GM19397 (cell line): ENCODE data around the gene SEC61B.

ENCODE experiments used
- ATAC-seq: cut with Tn5 transposase; IDR thresholded peaks from one replicate; pipeline ENCODE4 v1.9.1; 2021; ENCODE audit warnings: mild to moderate bottlenecking, moderate library complexity; ENCODE audit not compliant: unreplicated experiment

Gene SEC61B

DNA sequence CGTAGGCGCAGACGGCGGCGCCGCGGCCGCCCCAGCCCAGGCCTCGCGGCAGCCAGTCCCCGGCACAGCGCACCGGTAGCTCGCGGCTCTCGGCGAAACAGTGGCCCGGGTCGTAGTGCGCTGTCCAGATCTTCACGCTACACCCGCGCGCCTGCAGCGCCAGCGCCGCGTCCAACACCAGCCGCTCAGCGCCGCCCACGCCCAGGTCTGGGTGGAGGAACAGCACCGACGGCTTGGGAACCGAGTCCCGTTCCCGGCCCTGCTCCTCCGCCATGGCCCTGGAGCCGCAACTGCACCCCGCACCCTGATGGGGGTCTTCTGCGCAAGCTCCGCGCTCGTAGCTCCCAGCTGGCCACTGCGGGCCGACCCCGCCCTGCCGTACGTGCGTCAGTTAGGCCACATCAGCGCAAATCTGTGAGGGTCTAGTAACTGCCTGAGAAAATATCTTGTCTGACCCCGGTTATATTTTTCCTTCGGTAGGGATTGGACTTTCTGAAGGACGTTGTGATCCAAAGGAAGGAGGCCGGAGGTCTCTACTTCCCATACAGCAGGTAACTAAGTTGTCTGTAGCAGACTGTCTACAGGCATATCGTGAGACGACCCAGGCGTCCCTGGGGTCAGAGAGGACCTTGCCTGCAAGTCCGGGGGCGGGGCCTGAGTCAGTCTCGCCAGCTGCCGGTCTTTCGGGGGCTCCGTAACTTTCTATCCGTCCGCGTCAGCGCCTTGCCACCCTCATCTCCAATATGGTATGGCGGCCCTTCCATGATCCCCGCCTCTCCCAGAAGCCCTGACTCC is at the start of gene SEC61B, which contains the start of gene ALG2:
Gene SEC61B, plus strand, starts transcription at position 662 of the 795 bp plus-strand sequence. Its CDS starts 82 bp downstream, at position 744.
Gene ALG2, minus strand, starts transcription at position 322 of the 795 bp plus-strand sequence. Its CDS starts 48 bp downstream, at position 274.
- peak; percentile 92 for ATAC-seq

DNA sequence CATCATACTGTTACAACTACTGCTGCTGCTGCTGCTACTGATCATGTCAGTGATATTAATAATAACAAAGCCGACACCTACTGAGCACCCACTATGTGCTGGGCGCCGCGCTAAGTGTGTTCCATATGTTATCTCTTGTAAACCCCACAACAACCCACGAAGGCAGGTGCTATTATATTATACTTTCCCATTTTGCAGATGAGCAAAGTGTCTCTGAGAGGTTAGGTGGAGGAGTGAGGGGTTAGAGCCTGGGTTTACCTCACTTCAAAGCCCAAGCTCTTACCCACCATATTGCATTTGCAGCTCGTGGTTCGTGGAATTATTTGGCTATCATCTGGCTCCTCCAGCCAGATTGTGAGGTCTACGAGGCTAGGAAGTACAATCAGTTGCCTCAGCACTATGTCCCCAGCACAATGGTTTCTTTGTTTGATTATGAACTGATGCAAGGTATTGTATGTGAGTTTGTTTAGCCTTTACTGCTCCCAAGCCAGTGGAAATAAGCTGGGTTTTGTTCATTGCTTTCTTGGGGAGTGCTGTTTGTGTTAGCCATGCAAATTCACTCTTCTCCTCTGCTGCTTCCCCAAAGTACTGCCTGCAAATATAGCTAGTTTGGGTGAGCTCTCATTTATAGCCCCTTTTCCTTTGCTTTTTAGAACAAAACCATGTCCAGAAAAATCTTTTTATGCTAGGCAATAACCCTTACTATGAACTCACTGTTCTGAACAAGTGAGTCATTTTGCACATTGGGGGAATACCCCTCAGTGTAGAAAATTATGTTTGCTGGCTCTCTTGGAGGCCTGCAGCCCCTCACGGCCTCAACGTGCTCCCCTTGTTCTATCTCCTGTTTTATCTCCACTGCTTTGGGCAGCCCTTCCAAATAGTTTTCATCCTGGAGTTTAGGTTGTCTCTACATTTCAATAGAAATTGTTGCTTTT is 48.2 kb upstream of the SEC61B start:
- ATAC-seq = no peak

DNA sequence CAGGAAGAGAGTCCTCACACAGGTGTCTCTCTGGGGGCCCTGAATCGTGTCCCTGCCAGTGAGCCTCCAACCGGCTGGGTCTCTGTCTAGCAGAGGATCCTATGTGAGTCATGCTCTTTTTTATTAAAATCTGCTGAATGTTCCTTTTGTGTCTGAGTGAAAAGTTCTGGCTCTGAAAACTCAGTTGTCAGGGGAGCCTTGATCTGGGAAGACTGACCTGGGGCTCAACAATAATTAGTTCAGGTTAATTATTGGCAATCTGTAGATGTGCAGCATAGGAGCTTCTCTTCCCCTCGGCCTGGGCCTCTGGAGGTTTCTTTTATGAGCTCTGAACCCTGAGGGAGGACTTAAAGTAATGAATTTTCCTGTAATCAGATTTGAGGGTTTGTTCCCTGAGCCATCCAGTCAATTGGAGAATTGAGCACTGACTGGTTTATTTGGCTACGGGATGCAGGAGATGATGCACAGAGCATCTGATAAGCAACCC is 45.5 kb upstream of the SEC61B start:
- no peak for ATAC-seq

DNA sequence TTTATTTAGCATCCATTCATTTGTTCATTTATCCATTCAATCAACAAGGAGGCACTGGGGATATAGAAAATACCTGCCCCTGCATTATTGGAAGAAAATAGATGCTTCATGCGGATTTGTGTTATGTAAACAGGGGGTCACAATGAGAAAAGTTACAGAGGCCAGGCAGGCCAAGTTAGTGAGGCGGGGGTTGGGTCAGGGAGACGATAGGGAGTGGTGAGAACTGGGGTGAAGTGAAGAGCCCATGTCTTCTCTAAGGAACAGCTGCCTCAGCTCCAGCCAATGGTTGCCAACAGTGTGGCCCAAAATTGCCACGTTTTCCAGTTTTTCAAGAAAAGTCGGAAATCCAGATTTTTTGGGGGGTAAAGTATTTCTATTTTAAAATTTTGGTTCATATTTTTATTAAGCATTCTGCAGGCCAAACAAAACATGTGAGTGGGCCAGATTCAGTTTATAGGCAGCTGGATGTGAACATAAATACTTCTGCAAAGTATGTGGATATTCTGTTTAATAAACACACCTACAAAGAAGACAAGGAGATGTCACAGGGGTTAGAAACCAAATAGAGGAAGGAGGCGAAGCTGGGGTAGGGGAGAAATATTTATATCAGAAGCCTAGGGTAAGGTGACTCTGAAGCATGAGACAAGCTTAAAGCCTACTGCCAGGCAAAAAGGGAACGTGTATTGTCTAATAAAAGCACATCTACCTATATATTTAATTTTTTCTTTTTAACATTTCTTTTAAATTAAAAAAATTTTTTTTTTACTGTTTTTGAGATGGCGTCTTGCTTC is 44.3 kb upstream of the SEC61B start:
- no peak for ATAC-seq

DNA sequence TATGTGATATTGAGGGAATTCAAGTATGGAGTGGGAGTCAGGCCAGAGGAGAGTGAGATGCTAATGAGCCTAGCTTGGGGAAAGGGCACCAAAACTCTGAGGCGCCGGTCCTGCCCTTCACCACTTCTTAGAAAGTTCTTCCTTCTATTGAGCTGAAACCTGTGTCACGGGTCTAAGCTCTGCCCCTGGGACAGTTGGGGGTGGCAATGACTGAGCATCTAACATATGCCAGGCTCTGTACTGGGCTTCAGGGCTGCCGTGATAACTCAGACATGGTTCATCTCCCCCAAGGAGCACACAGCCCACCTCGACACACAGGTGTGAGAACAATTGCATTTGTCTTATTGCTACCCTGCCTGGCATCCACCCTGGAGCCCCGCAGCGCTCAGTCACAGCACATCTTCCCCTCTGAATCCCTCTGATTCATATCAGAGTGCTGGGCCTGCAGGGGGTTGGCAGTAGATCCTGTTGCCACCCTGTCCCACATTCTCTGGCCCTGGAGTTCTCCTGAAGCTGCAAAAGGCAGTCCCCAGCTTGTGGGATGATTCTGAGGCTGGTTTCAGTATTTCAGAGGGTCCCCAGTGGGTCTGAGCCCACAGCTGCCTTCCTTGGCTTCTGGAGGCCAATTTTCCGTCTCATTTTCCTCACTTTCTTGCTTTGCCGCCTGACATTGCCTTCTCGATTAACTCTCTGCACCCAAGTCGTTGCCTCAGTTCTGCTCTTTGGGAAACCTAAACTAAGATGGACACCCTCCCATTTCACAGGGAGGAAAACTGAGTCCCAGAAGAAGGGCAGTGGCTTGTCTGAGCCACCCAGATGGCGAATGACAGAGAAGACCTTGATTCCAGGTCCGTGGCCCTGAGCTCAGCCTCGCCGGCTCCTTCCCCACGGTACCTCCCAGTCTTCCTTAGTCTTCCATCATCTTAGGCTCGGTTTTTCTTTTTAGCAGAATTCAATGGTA is 42.9 kb upstream of the SEC61B start:
- ATAC-seq = no peak

DNA sequence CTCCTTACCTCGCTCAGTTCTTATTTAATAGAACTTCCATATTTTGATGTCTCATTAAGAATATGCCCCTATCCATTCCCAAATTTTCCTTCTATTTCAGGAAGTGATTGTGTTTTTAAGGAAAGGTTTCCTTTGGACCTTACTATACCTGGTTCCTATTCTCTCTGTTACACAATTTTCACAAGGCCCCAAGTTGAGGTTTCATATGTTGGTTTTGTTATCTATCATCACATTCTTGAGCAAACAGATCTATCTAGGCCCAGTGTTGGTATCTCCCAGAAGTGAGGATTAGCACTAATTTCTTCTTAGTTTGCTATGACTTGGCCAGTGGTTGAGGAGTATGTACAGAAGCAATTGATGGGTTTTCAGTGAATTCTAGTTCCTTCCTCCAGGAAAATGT is 41.9 kb upstream of the SEC61B start:
- ATAC-seq = no peak

DNA sequence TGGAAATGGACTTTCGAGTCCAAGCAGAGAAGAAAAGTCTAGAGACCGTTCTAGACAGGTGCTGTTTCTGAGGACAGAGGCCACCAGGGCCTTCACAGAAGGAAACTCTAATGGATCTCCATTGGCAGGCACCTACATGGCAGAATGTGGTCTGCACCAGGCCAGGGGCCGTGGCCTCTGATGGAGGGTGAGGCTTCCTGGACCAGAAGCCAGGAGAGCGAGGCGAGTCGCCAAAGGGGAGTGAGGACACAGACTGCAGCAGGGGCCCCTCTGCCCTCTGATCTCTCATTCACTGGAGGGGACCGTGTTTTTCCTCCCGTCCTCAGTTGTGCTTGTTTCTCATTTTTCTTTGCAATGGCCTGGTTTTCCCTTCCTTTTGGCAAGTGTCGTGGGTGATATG is 41.4 kb upstream of the SEC61B start:
- no peak for ATAC-seq

DNA sequence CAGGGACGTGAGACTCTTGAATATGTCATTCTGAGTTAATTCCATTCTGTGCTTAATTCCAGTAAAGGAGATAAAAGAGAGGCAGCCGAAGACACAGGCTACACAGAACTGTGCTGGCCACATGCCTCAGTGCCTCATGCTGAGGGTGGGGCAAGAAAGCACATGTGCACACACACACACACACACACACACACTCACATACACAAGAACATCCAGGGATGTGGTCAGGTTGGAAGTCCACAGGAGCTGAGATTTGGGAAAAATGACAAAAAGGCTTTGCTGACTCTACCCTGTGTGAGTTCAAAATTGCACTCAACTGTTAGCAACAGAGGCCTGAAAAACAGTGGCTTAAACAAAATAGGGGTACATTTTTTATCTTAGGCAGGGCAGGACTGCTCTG is 40.9 kb upstream of the SEC61B start:
- ATAC-seq = no peak

DNA sequence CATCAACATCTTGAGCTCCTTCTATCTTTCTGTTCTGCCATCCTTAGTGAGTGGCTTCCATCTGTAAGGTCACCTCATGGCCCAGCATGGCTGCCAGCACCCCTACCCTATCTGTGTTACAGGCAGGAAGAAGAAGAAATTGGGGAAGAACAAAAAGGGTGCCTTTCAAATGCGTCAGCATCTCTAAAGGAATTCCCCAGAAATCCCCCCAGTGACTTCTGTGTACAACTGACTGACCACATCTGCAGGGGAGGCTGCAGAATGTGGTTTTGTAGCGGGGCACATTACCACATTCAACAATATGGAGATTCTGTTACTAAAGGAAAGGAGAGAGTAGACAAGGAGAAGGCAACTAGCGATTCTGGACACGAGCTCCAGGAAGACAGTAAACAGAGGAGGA is 40.5 kb upstream of the SEC61B start:
- ATAC-seq = no peak

DNA sequence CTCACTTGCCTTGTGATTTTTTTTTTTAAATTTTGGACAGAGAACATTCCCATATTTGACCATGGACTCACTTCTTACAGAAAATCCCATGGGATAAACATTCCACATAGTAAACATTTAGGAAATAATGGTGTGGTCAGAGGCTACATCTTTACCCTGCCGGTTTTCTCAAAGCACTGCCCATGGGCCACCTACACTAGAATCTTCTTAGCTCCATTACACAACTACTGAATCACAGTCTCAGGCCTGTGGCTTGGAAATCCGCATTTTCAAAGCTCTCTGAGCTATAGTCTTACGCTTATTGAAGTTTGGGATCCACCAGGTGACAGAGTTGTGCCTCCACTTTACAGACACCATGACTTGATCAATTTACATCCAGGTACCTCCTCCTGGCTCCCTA is 39.7 kb upstream of the SEC61B start:
- ATAC-seq = no peak

DNA sequence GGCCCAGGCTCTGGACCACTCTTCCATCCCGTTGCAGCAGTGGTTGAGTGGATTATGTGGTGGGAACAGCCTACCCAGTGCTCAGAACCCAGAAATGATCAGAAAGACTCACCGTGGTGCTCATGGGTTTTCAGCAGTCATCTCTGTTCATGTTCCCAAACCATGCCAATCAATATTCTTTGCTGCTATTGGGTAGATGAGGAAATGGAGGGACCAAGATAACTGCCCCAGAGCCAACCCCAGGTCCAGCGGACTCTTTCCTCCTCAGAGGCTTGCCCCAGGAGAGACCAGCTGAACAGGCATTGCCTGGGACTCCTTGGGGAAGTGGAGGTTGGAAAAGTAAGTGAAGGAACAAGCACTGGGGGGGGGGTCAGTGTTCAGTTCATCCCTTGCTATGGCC is 38.5 kb upstream of the SEC61B start:
- ATAC-seq = no peak

DNA sequence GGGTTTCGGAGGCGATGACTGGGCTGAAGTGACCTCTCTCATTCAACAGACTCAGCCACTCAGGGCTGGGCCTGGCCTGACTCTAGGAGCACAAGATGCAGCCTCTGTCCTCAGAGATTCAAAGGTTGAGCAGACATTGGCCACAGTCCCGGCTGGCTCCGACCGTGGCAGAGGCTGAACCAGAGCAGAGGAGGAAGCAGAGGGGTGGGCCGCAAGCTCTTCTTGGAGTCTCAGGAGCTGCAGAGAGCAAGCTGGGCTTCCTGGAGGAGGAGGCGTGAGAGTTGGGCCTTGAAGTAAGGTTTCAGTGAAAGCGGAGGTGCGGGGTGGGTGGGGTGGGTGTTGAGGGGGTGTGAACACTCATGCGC is 38.0 kb upstream of the SEC61B start:
- ATAC-seq = no peak

DNA sequence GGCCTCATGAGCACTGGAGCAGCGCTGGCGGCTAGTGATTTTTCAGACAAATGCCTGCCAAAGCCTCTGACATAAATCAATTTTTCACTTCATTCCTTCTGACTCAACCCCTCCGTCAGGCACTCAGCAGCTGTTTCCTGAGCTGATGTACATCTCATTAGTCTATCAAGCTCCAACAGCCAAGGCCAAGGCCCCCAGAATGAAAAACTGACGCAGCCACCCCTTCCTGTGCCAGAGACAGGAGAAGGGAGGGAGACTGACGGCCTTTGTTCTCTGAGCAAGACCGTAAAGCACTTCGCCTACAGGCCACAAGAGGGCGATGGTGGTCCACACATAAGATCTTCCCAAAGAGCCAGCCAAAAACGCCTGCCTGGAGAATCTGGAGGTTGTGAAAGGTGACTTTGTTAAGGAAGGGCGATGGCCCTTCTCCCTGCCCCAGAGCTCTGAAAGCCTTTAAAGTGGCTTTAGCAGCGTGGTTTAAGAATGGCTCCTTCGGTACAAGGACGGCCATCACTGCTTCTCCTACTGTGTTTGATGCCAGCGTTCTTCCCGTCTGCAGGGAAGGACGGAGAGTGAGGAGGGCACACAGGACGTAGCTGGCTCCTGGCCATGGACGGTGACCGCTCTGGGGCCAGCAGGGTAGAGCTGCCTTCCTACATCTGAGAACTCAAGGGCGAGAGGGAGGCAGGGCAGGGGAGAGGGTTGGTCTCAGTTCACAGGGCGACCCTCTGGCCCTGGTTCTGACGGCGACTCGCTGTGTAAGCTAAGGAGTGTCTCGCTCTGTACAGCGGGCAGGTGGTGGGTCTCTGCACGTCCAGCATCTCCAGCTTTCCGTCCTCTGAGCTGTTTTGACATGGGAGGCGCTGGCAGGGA is 37.4 kb upstream of the SEC61B start:
- ATAC-seq = peak; percentile 58

DNA sequence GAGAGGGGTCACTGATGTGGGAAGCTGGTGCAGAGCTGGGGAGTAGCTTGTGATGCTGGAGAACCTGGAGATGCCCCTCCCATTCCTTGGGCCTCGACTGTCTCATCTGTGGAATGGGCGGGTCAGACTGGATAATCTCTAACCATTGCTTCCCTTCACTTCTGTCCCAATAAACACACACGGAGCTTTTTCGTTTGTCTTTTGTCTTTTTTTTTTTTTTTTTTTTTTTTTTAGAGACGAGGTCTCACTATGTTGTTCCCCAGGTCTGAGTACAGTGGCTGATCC is 36.8 kb upstream of the SEC61B start:
- ATAC-seq = no peak

DNA sequence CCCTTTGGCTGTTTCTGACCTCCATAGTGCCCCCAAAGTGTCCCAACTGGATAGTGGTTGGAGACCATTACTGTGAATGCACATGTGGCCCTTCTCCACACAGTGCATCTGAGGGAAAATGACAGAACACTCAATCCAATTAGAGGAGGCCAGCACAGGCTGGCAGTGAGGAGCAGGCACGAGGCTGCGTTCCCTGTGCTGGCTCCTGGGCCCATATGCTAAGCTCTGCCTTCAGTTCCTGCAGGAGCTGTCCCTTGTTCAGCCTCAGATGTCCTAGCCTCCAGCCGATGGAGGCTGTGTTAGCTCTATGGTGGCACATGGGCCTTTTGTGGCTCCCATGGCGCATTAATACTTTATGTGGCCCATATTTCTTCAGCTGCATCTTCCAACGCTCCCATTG is 36.1 kb upstream of the SEC61B start:
- ATAC-seq = no peak

DNA sequence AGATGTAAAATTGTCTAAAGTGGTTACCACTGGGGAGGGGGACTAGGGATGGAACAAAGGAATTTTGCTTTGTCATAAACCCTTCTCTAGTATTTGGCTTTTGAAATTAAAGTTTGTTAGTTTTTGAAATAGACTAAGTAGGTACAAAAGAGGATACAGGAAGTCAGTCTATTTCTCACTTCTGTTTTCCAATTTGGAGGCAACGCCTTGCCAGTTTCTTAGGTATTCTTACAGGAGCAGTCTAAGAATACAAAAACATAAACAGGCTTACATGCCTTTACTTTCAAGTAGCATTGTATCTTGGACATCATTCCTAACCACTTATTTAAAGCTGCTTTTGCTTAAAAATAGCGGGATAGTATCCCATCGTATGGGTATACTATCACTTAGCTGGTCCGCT is 34.8 kb upstream of the SEC61B start:
- ATAC-seq = no peak

DNA sequence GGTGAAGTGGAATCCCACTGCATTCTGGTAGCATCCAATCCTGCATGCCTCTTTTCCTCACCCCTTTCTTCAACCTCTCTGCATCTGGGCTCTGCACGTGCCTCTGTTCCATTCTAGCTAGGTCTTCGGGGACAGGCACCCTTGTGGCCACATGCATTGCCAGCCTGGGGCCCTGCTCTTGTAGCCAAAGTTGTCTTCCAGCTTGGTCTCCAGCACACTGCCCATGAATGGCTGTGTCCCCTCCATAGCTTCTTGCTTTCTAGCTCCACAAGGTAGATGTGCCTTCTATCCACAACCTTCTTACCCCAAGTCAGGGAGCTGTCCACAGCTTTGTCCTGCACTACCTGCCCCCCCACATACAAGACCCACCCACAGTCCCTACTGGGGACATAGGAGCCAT is 32.9 kb upstream of the SEC61B start:
- ATAC-seq = no peak

DNA sequence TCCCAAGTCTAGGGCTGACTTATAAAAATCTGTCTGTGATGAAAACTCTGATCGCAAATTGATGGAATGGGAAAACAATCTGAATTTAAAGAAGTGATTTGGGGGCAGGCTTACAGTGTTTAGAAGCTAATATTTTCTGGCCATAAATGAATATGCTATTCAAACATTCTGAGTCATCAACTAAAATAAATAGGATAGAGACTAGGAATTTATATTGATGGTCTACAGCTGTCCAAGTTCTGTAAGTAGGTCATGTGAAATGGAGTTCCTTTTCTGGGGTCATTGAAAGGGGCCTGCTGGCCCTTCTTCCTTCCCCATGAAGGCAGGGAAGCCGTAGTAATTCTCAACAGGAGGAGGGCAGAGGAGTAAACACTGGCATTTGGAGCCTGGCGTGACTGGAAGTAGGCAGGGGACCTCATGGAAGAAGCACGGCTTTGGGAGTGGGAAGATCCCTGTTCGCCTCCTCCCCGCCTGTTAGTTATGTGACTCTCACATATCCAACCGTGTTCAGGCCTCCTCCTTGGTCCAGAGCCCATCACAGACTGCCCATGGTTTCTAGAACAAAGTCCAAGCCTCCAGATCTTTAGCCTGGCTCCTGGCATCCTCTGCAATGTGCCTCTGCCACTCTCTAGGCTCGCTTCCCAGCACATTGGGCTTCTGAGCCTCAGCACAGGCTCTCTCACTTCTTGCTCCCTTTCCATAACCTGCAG is 32.0 kb upstream of the SEC61B start:
- ATAC-seq = no peak
